MM.1S (cell line): Measurements from ENCODE around the gene RTN4RL1.
A peak's percentile ranks its signal among the peaks of the same experiment; 100 is the strongest.

Experiments used
- DNase-seq: peaks from one replicate; pipeline ENCODE4 v3.0.0-alpha.2; 2015
- H2AFZ ChIP-seq: fragments of 300-600 bp; sonication (generic); 2 replicates; pipeline ENCODE4 v1.6.0; 2016; ENCODE audit warnings: antibody characterized with exemption, low read length
- H3F3A ChIP-seq: fragments of 300-600 bp; sonication (generic); 2 replicates; pipeline ENCODE4 v1.6.1; 2016; ENCODE audit warnings: mild to moderate bottlenecking, antibody characterized with exemption, low read length, moderate library complexity, mixed read lengths; ENCODE audit not compliant: insufficient read depth
- H3K27ac ChIP-seq: fragments of 300-600 bp; sonication (generic); 2 replicates; pipeline ENCODE4 v1.5.1; 2016; ENCODE audit warnings: mild to moderate bottlenecking, low read length
- H3K27me3 ChIP-seq: fragments of 300-600 bp; sonication (generic); replicated peaks from 2 replicates; pipeline ENCODE4 v1.6.0; 2016; ENCODE audit warnings: low read length; ENCODE audit not compliant: insufficient read depth
- H3K36me3 ChIP-seq: fragments of 300-600 bp; sonication (generic); replicated peaks from 2 replicates; pipeline ENCODE4 v1.6.1; 2016; ENCODE audit warnings: mild to moderate bottlenecking, low read length, mixed read lengths; ENCODE audit not compliant: insufficient read depth
- H3K4me1 ChIP-seq: fragments of 300-600 bp; sonication (generic); 2 replicates; pipeline ENCODE4 v1.6.1; 2016; ENCODE audit warnings: low read length, mixed read lengths
- H3K4me2 ChIP-seq: fragments of 300-600 bp; sonication (generic); 2 replicates; pipeline ENCODE4 v1.6.0; 2016; ENCODE audit warnings: low read depth, low read length
- H3K4me3 ChIP-seq: fragments of 300-600 bp; sonication (generic); 2 replicates; pipeline ENCODE4 v1.5.1; 2016; ENCODE audit warnings: low read length, mixed read lengths
- H3K79me2 ChIP-seq: fragments of 300-600 bp; sonication (generic); 2 replicates; pipeline ENCODE4 v1.6.1; 2016; ENCODE audit warnings: mixed run types, low read length, mixed read lengths
- H3K9ac ChIP-seq: fragments of 300-600 bp; sonication (generic); 2 replicates; pipeline ENCODE4 v1.6.1; 2016; ENCODE audit warnings: low read length, mixed read lengths
- H3K9me2 ChIP-seq: fragments of 300-600 bp; sonication (generic); replicated peaks from 2 replicates; pipeline ENCODE4 v1.6.1; 2016; ENCODE audit warnings: mild to moderate bottlenecking, low read length, mixed read lengths; ENCODE audit not compliant: insufficient read depth
- H3K9me3 ChIP-seq: fragments of 300-600 bp; sonication (generic); replicated peaks from 2 replicates; pipeline ENCODE4 v1.6.1; 2016; ENCODE audit warnings: mild to moderate bottlenecking, low read length, mixed read lengths; ENCODE audit not compliant: insufficient read depth
- H4K20me1 ChIP-seq: fragments of 300-600 bp; sonication (generic); 2 replicates; pipeline ENCODE4 v1.6.1; 2016; ENCODE audit warnings: mild to moderate bottlenecking, low read length, moderate library complexity, mixed read lengths; ENCODE audit not compliant: insufficient read depth
- CTCF ChIP-seq: fragments of 300-600 bp; sonication (generic); IDR thresholded peaks from 2 replicates; pipeline ENCODE4 v1.5.1; 2016; ENCODE audit warnings: antibody characterized with exemption, low read length, mixed read lengths
- EZH2 ChIP-seq: fragments of 300-600 bp; sonication (generic); optimal IDR thresholded peaks from 2 replicates; pipeline ENCODE3; 2017; ENCODE audit warnings: low read depth, mild to moderate bottlenecking, antibody characterized with exemption, low read length, mixed read lengths
- EZH2phosphoT487 ChIP-seq: fragments of 300-600 bp; sonication (generic); IDR thresholded peaks from 2 replicates; pipeline ENCODE4 v1.6.1; 2018; ENCODE audit warnings: antibody characterized with exemption, low read length

Gene RTN4RL1

GRCh38 chr17:2049333-2050299 is 24.5 kb upstream of the RTN4RL1 start:
- H3K27ac ChIP-seq: no peak overlapping the region
- TF ChIP-seq EZH2phosphoT487 (no peak), CTCF (no peak), EZH2 (no peak)
- peak overlapping the region; percentile 78 for H2AFZ ChIP-seq
- peak overlapping the region; percentile 96 for H3K4me2 ChIP-seq
- peak overlapping the region; percentile 69 for H3K4me3 ChIP-seq
- peaks cover 37% of the 10 kb centered on the region for H3K27me3 ChIP-seq
- peaks cover 7% of the 10 kb centered on the region for H3K4me1 ChIP-seq
- DNase-seq: peak; percentile 79
- H3K36me3 ChIP-seq: no peaks in the 10 kb centered on the region
- peaks cover 18% of the 10 kb centered on the region; the same call in 1 of the 2 replicates for H3F3A ChIP-seq
- H3K9me3 ChIP-seq: no peaks in the 10 kb centered on the region
- no peaks in the 10 kb centered on the region for H4K20me1 ChIP-seq
- peak overlapping the region; percentile 60 for H3K9ac ChIP-seq
- no peaks in the 10 kb centered on the region for H3K79me2 ChIP-seq
- H3K9me2 ChIP-seq: no peaks in the 10 kb centered on the region

- Histone ChIP-seq H3F3A (peaks cover 13% of the 10 kb centered on the region; the same call in 1 of the 2 replicates), H3K9me3 (no peaks in the 10 kb centered on the region), H2AFZ (no peak overlapping the region), H3K4me2 (peak overlapping the region; percentile 96; the same call in 1 of the 2 replicates), H3K4me1 (peaks cover 3% of the 10 kb centered on the region; the same call in 1 of the 2 replicates), H3K9ac (no peak overlapping the region), H4K20me1 (no peaks in the 10 kb centered on the region), H3K36me3 (no peaks in the 10 kb centered on the region), H3K9me2 (no peaks in the 10 kb centered on the region), H3K27me3 (peaks cover 29% of the 10 kb centered on the region), H3K79me2 (peaks cover 5% of the 10 kb centered on the region), H3K27ac (no peak overlapping the region), H3K4me3 (no peak overlapping the region)
- TF ChIP-seq EZH2phosphoT487 (no peak), EZH2 (no peak), CTCF (no peak)
- DNase-seq: no peak
Measured at GRCh38 chr17:2048805-2049204, 23.7 kb upstream of the RTN4RL1 start.

GRCh38 chr17:2047590-2047989 is 22.5 kb upstream of the RTN4RL1 start:
- H3K79me2 ChIP-seq: peaks cover 17% of the 10 kb centered on the region
- no peaks in the 10 kb centered on the region for H3K9me3 ChIP-seq
- peaks cover 7% of the 10 kb centered on the region; the same call in 1 of the 2 replicates for H3F3A ChIP-seq
- no peak overlapping the region for H3K4me3 ChIP-seq
- no peak overlapping the region for H2AFZ ChIP-seq
- H3K36me3 ChIP-seq: no peaks in the 10 kb centered on the region
- peaks cover 3% of the 10 kb centered on the region; the same call in 1 of the 2 replicates for H3K4me1 ChIP-seq
- no peak overlapping the region for H3K9ac ChIP-seq
- TF ChIP-seq EZH2: no peak
- TF ChIP-seq EZH2phosphoT487: no peak
- no peak for TF ChIP-seq CTCF
- H3K9me2 ChIP-seq: no peaks in the 10 kb centered on the region
- H3K27me3 ChIP-seq: peaks cover 20% of the 10 kb centered on the region
- no peak overlapping the region for H3K27ac ChIP-seq
- H4K20me1 ChIP-seq: no peaks in the 10 kb centered on the region
- DNase-seq: no peak
- H3K4me2 ChIP-seq: no peak overlapping the region
